Sigmoid colon (tissue), 4 donors: ENCODE results near the gene SMYD1.

ENCODE experiments used
- EP300 ChIP-seq, 4 donors: sonication (generic); formaldehyde crosslinking; IDR thresholded peaks; one replicate each; pipeline ENCODE4 v1.6.1; 2017; ENCODE audit warnings: antibody characterized with exemption in 4 of 4
- POLR2AphosphoS5 ChIP-seq, 4 donors: sonication (generic); formaldehyde crosslinking; IDR thresholded peaks; one replicate each; pipeline ENCODE4 v1.6.1; 2017; ENCODE audit warnings: antibody characterized with exemption in 4 of 4

DNA sequence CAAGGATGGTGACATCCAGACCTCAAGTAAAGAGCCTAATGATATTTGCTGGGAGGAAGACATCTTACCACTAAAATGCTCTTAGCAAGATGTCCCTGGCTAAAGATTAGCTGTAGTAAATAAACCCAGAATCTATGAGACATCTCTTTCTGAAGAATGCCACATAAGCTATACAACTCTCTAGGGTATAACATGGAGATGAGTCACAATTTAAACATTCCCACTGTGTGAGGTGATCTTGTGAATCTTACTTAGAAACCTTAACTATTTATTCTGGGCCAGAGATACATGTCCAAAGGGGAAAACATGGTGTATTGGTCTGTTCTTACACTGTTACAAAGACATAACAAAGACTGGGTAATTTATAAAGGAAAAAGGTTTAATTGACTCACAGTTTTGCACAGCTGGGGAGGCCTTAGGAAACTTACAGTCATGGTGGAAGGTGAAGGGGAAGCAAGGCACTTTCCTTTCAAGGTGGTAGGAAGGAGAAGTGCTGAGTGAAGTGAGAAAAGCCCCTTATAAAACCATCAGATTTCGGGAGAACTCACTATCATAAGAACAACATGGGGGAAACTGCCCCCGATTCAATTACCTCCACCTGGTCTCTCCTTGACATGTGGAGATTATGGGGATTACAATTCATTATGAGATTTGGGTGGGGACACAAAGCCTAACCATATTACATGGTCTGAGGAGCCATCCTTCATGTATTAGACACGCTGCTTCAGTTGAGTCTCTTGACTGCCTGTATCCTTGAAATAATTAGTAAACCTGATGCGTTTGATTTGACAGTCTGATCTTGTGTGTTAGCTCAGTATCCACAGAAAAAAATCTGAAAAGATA, 29.1 kb upstream of the SMYD1 start:
- TF ChIP-seq POLR2AphosphoS5 (IDR thresholded peaks at IDR 0.05): no peak
- TF ChIP-seq EP300 (IDR thresholded peaks at IDR 0.05): no peak
